ENCODE data around the gene OLR1. TPM values are rescaled to one million over a fixed set of nuclear protein-coding genes. Genes with fewer than 3 reads are reported as not detected.
"Not testable (repeated sequence)": the region's sequence is repeated elsewhere in the genome, so short reads cannot be mapped to it uniquely, and the experiment has no call there.

OLR1 gene
- total RNA-seq (2022) (0.25 TPM in 1 of 2 replicates, not detected in the other), Bru-seq, nascent RNA (percentile 18 among the genes with signal in this experiment), BruChase-seq, experiment 1, labeled RNA remaining after a 6-hour chase (percentile 29 among the genes with signal in this experiment), BruChase-seq, experiment 2, labeled RNA remaining after a 2-hour chase (percentile 22 among the genes with signal in this experiment)
- long read RNA-seq, result 0 reads

GRCh38 chr12:10171973-10172728 lies at the start of gene OLR1:
OLR1 (minus strand) TSS chr12:10172132; CDS start chr12:10172077, 55 bp downstream.
- no peak for TF ChIP-seq CTCF (IDR thresholded peaks at IDR 0.05; ENCODE audit: unreplicated experiment)
- Mint-ChIP-seq H3K4me3 (ENCODE audit: unreplicated experiment) (peak within 1 kb of the TSS; percentile 1), H3K36me3 (ENCODE audit: insufficient read depth, unreplicated experiment) (no peaks in the 10 kb centered on the region), H3K27ac (ENCODE audit: low read depth, unreplicated experiment) (no peak within 1 kb of the TSS), H3K27me3 (ENCODE audit: insufficient read depth, unreplicated experiment) (no peaks in the 10 kb centered on the region), H3K9me3 (ENCODE audit: unreplicated experiment) (no peaks in the 10 kb centered on the region), H3K4me1 (ENCODE audit: insufficient read depth, unreplicated experiment) (peaks cover 36% of the 10 kb centered on the region)
- intact Hi-C loops (cut with micrococcal nuclease), result no loop called here
- ChIA-PET POLR2A (interaction anchor here (0.7 to 1.8 kb wide), 4 partner anchors 10 to 43 kb away, joined by 3 to 9 read pairs (median 6); no protein-coding TSS in a partner anchor), CTCF (interaction anchor here (0.7 to 2.8 kb wide), 6 partner anchors 13 to 134 kb away, joined by 3 to 25 read pairs (median 4); no protein-coding TSS in a partner anchor)
- TSS peak; percentile 67 for BruUV-seq (replicated peaks)
- peak; percentile 48 for DNase-seq (ENCODE audit: unreplicated experiment)

GRCh38 chr12:10220398-10221077 lies 48.6 kb upstream of the OLR1 start:
- peaks cover 8% of the 10 kb centered on the region for H3K4me1 Mint-ChIP-seq (ENCODE audit: insufficient read depth, unreplicated experiment)

GRCh38 chr12:10218021-10218420 lies 46.1 kb upstream of the OLR1 start:
- H3K36me3 Mint-ChIP-seq (ENCODE audit: insufficient read depth, unreplicated experiment), result peaks cover 43% of the 10 kb centered on the region
- H3K27me3 Mint-ChIP-seq (ENCODE audit: insufficient read depth, unreplicated experiment), result no peaks in the 10 kb centered on the region
- H3K4me1 Mint-ChIP-seq (ENCODE audit: insufficient read depth, unreplicated experiment), result peaks cover 21% of the 10 kb centered on the region
- H3K9me3 Mint-ChIP-seq (ENCODE audit: unreplicated experiment), result no peaks in the 10 kb centered on the region
- intact Hi-C loops (cut with micrococcal nuclease), result loop anchor here (10.0 kb wide), 2 partner anchors 193 to 353 kb away; partner anchors contain the start of gene CLEC2B
- no peak overlapping the region for H3K4me3 Mint-ChIP-seq (ENCODE audit: unreplicated experiment)
- no peak for TF ChIP-seq CTCF (IDR thresholded peaks at IDR 0.05; ENCODE audit: unreplicated experiment)
- no peak overlapping the region for H3K27ac Mint-ChIP-seq (ENCODE audit: low read depth, unreplicated experiment)
- DNase-seq (ENCODE audit: unreplicated experiment), result no peak
- CTCF ChIA-PET, result interaction anchor here (0.8 to 1.7 kb wide), 2 partner anchors 9 to 78 kb away, joined by 3 read pairs; no protein-coding TSS in a partner anchor
- POLR2A ChIA-PET, result no interaction called here
- BruUV-seq (replicated peaks), result no TSS peak

More at GRCh38 chr12:10220398-10221077, 48.6 kb upstream of the OLR1 start:
- H3K4me3 Mint-ChIP-seq (ENCODE audit: unreplicated experiment), result no peak overlapping the region
- ChIA-PET POLR2A (interaction anchor here (3.3 kb wide), 1 partner anchor 7 kb away, joined by 15 read pairs; the partner anchor contains the start of gene GABARAPL1), CTCF (interaction anchor here (0.9 to 1.6 kb wide), 2 partner anchors 12 to 110 kb away, joined by 4 read pairs; no protein-coding TSS in a partner anchor)
- no peaks in the 10 kb centered on the region for H3K27me3 Mint-ChIP-seq (ENCODE audit: insufficient read depth, unreplicated experiment)
- peak; percentile 79 for DNase-seq (ENCODE audit: unreplicated experiment)
- H3K9me3 Mint-ChIP-seq (ENCODE audit: unreplicated experiment), result no peaks in the 10 kb centered on the region
- H3K36me3 Mint-ChIP-seq (ENCODE audit: insufficient read depth, unreplicated experiment), result peaks cover 58% of the 10 kb centered on the region
- H3K27ac Mint-ChIP-seq (ENCODE audit: low read depth, unreplicated experiment), result no peak overlapping the region
- intact Hi-C loops (cut with micrococcal nuclease), result no loop called here
- no TSS peak for BruUV-seq (replicated peaks)
- no peak for TF ChIP-seq CTCF (IDR thresholded peaks at IDR 0.05; ENCODE audit: unreplicated experiment)

GRCh38 chr12:10215946-10216345 lies 44.0 kb upstream of the OLR1 start:
- not testable (repeated sequence) for H3K9me3 Mint-ChIP-seq (ENCODE audit: unreplicated experiment)

More at GRCh38 chr12:10215946-10216345, 44.0 kb upstream of the OLR1 start:
- BruUV-seq (replicated peaks); H3K4me3 Mint-ChIP-seq (ENCODE audit: unreplicated experiment); H3K27me3 Mint-ChIP-seq (ENCODE audit: insufficient read depth, unreplicated experiment); H3K27ac Mint-ChIP-seq (ENCODE audit: low read depth, unreplicated experiment); DNase-seq (ENCODE audit: unreplicated experiment): not testable (repeated sequence)
- CTCF ChIA-PET, result interaction anchor here (0.6 to 1.3 kb wide), 4 partner anchors 15 to 147 kb away, joined by 3 to 4 read pairs (median 4); no protein-coding TSS in a partner anchor
- POLR2A ChIA-PET, result interaction anchor here (0.6 to 2.9 kb wide), 3 partner anchors 39 to 290 kb away, joined by 3 to 11 read pairs (median 5); partner anchors contain the start of gene EIF2S3B
- Mint-ChIP-seq H3K4me1 (ENCODE audit: insufficient read depth, unreplicated experiment) (peaks cover 26% of the 10 kb centered on the region), H3K36me3 (ENCODE audit: insufficient read depth, unreplicated experiment) (peaks cover 30% of the 10 kb centered on the region)
- intact Hi-C loops (cut with micrococcal nuclease), result loop anchor here (10.0 kb wide), 2 partner anchors 191 to 351 kb away; partner anchors contain the start of gene CLEC2B

All from MCF 10A (cell line).